ENCODE data around the gene SIAH1.
"Not testable (repeated sequence)": the region's sequence is repeated elsewhere in the genome, so short reads cannot be mapped to it uniquely, and the experiment has no call there.

Gene SIAH1

GRCh38 chr16:48393485-48394354, 8.5 kb upstream of the SIAH1 start:
- DNase-seq: peak in 1 of 5 donors; percentile 25

GRCh38 chr16:48392407-48392806, 7.2 kb upstream of the SIAH1 start:
- no peak for DNase-seq

- no peak for DNase-seq
These were observed 1.5 kb upstream of the SIAH1 start for GRCh38 chr16:48386559-48387312.

- peak in 3 of 5 donors; percentile 13 to 33 (median 32) for DNase-seq
These were observed 527 bp downstream of the SIAH1 start for GRCh38 chr16:48384520-48385252.

- DNase-seq: peak in 1 of 5 donors; percentile 21
These were observed 1.2 kb downstream of the SIAH1 start for GRCh38 chr16:48383877-48384519.

GRCh38 chr16:48383009-48383876, 2.0 kb downstream of the SIAH1 start:
- DNase-seq: no peak

GRCh38 chr16:48382131-48382530, 3.1 kb downstream of the SIAH1 start:
- no peak for DNase-seq

- no peak for DNase-seq
These were observed 4.0 kb downstream of the SIAH1 start for GRCh38 chr16:48381201-48381600.

- no peak for DNase-seq
These were observed 6.4 kb downstream of the SIAH1 start for GRCh38 chr16:48378836-48379235.

- DNase-seq: no peak
These were observed 6.9 kb downstream of the SIAH1 start for GRCh38 chr16:48378276-48378675.

GRCh38 chr16:48377301-48377700, 7.9 kb downstream of the SIAH1 start:
- DNase-seq: not testable (repeated sequence)

- no peak for DNase-seq
These were observed 11.0 kb downstream of the SIAH1 start for GRCh38 chr16:48374255-48374654.

GRCh38 chr16:48373258-48374029, 11.8 kb downstream of the SIAH1 start:
- no peak for DNase-seq

- DNase-seq: no peak
These were observed 12.5 kb downstream of the SIAH1 start for GRCh38 chr16:48372744-48373143.

- no peak for DNase-seq
These were observed 13.8 kb downstream of the SIAH1 start for GRCh38 chr16:48371393-48371780.

- not testable (repeated sequence) for DNase-seq
These were observed 14.4 kb downstream of the SIAH1 start for GRCh38 chr16:48370668-48371392.

- DNase-seq: no peak
These were observed 15.0 kb downstream of the SIAH1 start for GRCh38 chr16:48370229-48370628.

- DNase-seq: no peak
These were observed 15.4 kb downstream of the SIAH1 start for GRCh38 chr16:48369765-48370164.

GRCh38 chr16:48367441-48368049, 17.7 kb downstream of the SIAH1 start:
- DNase-seq: no peak

Data from T-helper 1 cell (primary cell).